H9 (cell line): ENCODE data around the gene RARB. TPM values are rescaled to one million over a fixed set of nuclear protein-coding genes. Genes with fewer than 3 reads are reported as not detected.

Source experiments
- DNase-seq: peaks from one replicate; pipeline ENCODE4 v3.0.0-alpha.2; 2017
- H2AFZ ChIP-seq: one replicate; pipeline ENCODE4 v1.6.1; 2013; ENCODE audit warnings: mild to moderate bottlenecking, low read length, control low read depth, moderate library complexity
- H2AK5ac ChIP-seq: 2 replicates; pipeline ENCODE4 v1.6.1; 2013; ENCODE audit warnings: low read length, control low read depth, mixed read lengths; ENCODE audit not compliant: insufficient read length
- H2BK120ac ChIP-seq: one replicate; pipeline ENCODE4 v1.6.1; 2013; ENCODE audit warnings: low read depth, mild to moderate bottlenecking, low read length, control low read depth, inconsistent platforms; ENCODE audit not compliant: poor library complexity, severe bottlenecking
- H2BK12ac ChIP-seq: 2 replicates; pipeline ENCODE4 v1.6.1; 2013; ENCODE audit warnings: low read length, control low read depth, mixed read lengths, low read depth; ENCODE audit not compliant: insufficient read length
- H2BK15ac ChIP-seq: 2 replicates; pipeline ENCODE4 v1.6.1; 2013; ENCODE audit warnings: low read depth, low read length, control low read depth
- H2BK20ac ChIP-seq: one replicate; pipeline ENCODE4 v1.6.1; 2013; ENCODE audit warnings: low read depth, mild to moderate bottlenecking, low read length, control low read depth, inconsistent platforms; ENCODE audit not compliant: poor library complexity, severe bottlenecking
- H2BK5ac ChIP-seq: 2 replicates; pipeline ENCODE4 v1.6.1; 2013; ENCODE audit warnings: low read length, control low read depth, mixed read lengths; ENCODE audit not compliant: insufficient read length
- H3K14ac ChIP-seq: 2 replicates; pipeline ENCODE4 v1.6.1; 2013; ENCODE audit warnings: low read length, control low read depth; ENCODE audit not compliant: insufficient read depth
- H3K18ac ChIP-seq: 2 replicates; pipeline ENCODE4 v1.6.1; 2013; ENCODE audit warnings: low read depth, mild to moderate bottlenecking, mixed read lengths, low read length, control low read depth; ENCODE audit not compliant: insufficient read length
- H3K23ac ChIP-seq: 2 replicates; pipeline ENCODE4 v1.6.1; 2013; ENCODE audit warnings: low read length, control low read depth, mixed read lengths, low read depth; ENCODE audit not compliant: insufficient read length
- H3K23me2 ChIP-seq: 2 replicates; pipeline ENCODE4 v1.6.1; 2013; ENCODE audit warnings: low read depth, mild to moderate bottlenecking, mixed read lengths, low read length, control low read depth; ENCODE audit not compliant: insufficient read length, poor library complexity, severe bottlenecking
- H3K27ac ChIP-seq: 2 replicates; pipeline ENCODE4 v1.5.1; 2013; ENCODE audit warnings: low read length, control low read depth, mixed read lengths, low read depth; ENCODE audit not compliant: insufficient read length
- H3K27me3 ChIP-seq: 2 replicates; pipeline ENCODE4 v1.6.1; 2013; ENCODE audit warnings: low read length, control low read depth, inconsistent platforms; ENCODE audit not compliant: insufficient read depth
- H3K4ac ChIP-seq: 2 replicates; pipeline ENCODE4 v1.6.1; 2013; ENCODE audit warnings: low read depth, mild to moderate bottlenecking, control low read depth, inconsistent platforms, low read length, moderate library complexity
- H3K4me1 ChIP-seq: 2 replicates; pipeline ENCODE4 v1.6.1; 2013; ENCODE audit warnings: low read length, control low read depth, inconsistent platforms; ENCODE audit not compliant: insufficient read depth
- H3K4me2 ChIP-seq: 2 replicates; pipeline ENCODE4 v1.6.1; 2013; ENCODE audit warnings: low read length, control low read depth, mixed read lengths; ENCODE audit not compliant: insufficient read length, insufficient read depth
- H3K56ac ChIP-seq: 2 replicates; pipeline ENCODE4 v1.6.1; 2013; ENCODE audit warnings: low read depth, mild to moderate bottlenecking, mixed read lengths, low read length, control low read depth; ENCODE audit not compliant: insufficient read length
- H3K79me1 ChIP-seq: 2 replicates; pipeline ENCODE4 v1.6.1; 2013; ENCODE audit warnings: low read depth, mild to moderate bottlenecking, moderate library complexity, low read length, control low read depth, inconsistent platforms; ENCODE audit not compliant: insufficient read depth, poor library complexity, severe bottlenecking
- H3K79me2 ChIP-seq: 2 replicates; pipeline ENCODE4 v1.6.1; 2013; ENCODE audit warnings: low read length, control low read depth, inconsistent platforms; ENCODE audit not compliant: insufficient read depth
- H3K9ac ChIP-seq: 2 replicates; pipeline ENCODE4 v1.6.1; 2013; ENCODE audit warnings: low read length, control low read depth, mixed read lengths; ENCODE audit not compliant: insufficient read length; ENCODE audit errors: extremely low read depth
- H3K9me3 ChIP-seq: one replicate; pipeline ENCODE4 v1.6.1; 2013; ENCODE audit warnings: low read depth, low read length, inconsistent platforms; ENCODE audit not compliant: control insufficient read depth
- H3T11ph ChIP-seq: one replicate; pipeline ENCODE4 v1.6.1; 2013; ENCODE audit warnings: mild to moderate bottlenecking, low read length, control low read depth, inconsistent platforms
- H4K20me1 ChIP-seq: one replicate; pipeline ENCODE4 v1.6.1; 2013; ENCODE audit not compliant: control insufficient read depth, insufficient read length, insufficient read depth
- H4K5ac ChIP-seq: 2 replicates; pipeline ENCODE4 v1.6.1; 2013; ENCODE audit warnings: low read depth, mild to moderate bottlenecking, mixed read lengths, low read length, control low read depth; ENCODE audit not compliant: insufficient read length
- H4K8ac ChIP-seq: replicated peaks from 2 replicates; pipeline ENCODE4 v1.6.1; 2013; ENCODE audit warnings: low read length, control low read depth, mixed read lengths, low read depth; ENCODE audit not compliant: insufficient read length
- H4K91ac ChIP-seq: 2 replicates; pipeline ENCODE4 v1.6.1; 2013; ENCODE audit warnings: low read depth, mild to moderate bottlenecking, moderate library complexity, mixed read lengths, low read length, control low read depth; ENCODE audit not compliant: insufficient read length
- H3K27ac Mint-ChIP-seq, 3 experiments: 2 replicates in 2 of 3; 3 replicates in 1 of 3; pipeline ENCODE4 v1.8.0; 2020 to 2021; ENCODE audit warnings: mixed read lengths in 3 of 3, mild to moderate bottlenecking in 1 of 3, moderate library complexity in 1 of 3
- H3K27me3 Mint-ChIP-seq: 2 replicates; pipeline ENCODE4 v1.8.0; 2021; ENCODE audit warnings: low read depth, mild to moderate bottlenecking, moderate library complexity, mixed read lengths
- H3K36me3 Mint-ChIP-seq, 3 experiments: 2 replicates in 2 of 3; 3 replicates in 1 of 3; pipeline ENCODE4 v1.8.0; 2020 to 2021; ENCODE audit warnings: low read depth in 3 of 3, mixed read lengths in 3 of 3; ENCODE audit not compliant: insufficient read depth in 1 of 3
- H3K4me1 Mint-ChIP-seq, 2 experiments: 2 replicates each; pipeline ENCODE4 v1.8.0; 2020; ENCODE audit warnings: mixed read lengths in 2 of 2
- H3K4me3 Mint-ChIP-seq, 2 experiments: 2 replicates in 1 of 2; 3 replicates in 1 of 2; pipeline ENCODE4 v1.8.0; 2020 to 2021; ENCODE audit warnings: mild to moderate bottlenecking in 2 of 2, mixed read lengths in 2 of 2, moderate library complexity in 1 of 2
- H3K9me3 Mint-ChIP-seq, 2 experiments: 2 replicates in 1 of 2; 3 replicates in 1 of 2; pipeline ENCODE4 v1.8.0; 2020; ENCODE audit warnings: mild to moderate bottlenecking in 2 of 2, mixed read lengths in 2 of 2, moderate library complexity in 1 of 2
- WGBS: extraction: QIAGEN DNeasy Blood & Tissue Kit; methylation state at CpG from one replicate; pipeline ENCODE4 v1.1.7; 2013; ENCODE audit warnings: missing lambda C conversion rate, low lambda C conversion rate, mixed read lengths; ENCODE audit not compliant: insufficient read length; ENCODE audit errors: extremely low coverage; 5-methylcytosine and 5-hydroxymethylcytosine counted together
- total RNA-seq: library from RNA; stranded (reverse); gene quantifications from 2 replicates; pipeline ENCODE4 v1.2.1, GENCODE V29; 2021
- TF ChIP-seq, protein P1 (sequence below): fragments of 200-600 bp; sonication (generic); conservative IDR thresholded peaks from 3 replicates; pipeline ENCODE4 v1.8.0; 2021; ENCODE audit warnings: antibody characterized with exemption, mild to moderate bottlenecking

Gene RARB
- total RNA-seq, 1 experiment from 2014 or later = 0.22 TPM

DNA sequence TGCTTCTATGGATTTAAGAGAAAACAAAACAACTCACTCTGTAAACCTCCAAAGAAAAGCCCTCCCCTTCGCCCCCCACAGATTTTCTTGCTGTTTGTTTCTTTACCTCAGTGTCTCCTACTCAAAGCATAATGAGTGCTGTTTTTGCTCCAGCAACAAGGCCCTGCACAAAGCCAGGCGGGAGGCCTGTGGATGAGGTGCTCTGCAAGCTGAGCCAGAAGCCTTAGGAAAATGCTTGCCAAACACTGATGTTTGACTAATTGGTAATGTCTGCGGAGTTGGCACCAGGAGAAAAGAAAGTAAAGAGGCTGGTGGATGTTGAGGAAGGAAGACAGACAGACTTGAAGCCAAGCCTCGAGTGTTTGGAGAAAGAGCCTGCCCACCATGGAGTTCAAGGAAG is 99.7 kb downstream of the RARB start:
- no CpG with 5 or more reads among the region's 4 CpGs for WGBS
- H2BK15ac ChIP-seq = no peak overlapping the region
- H3K79me2 ChIP-seq = no peaks in the 10 kb centered on the region
- no peak for DNase-seq
- H3T11ph ChIP-seq = no peak overlapping the region
- Mint-ChIP-seq H3K4me1 (peaks cover 6 to 8% of the 10 kb centered on the region in 2 experiments), H3K27me3 (no peaks in the 10 kb centered on the region; the same call in 1 of the 2 replicates), H3K27ac (peak overlapping the region in 2 of 3 experiments; percentile 33 to 35; a peak in 5 of 7 replicates), H3K36me3 (peaks cover 0 to 9% (median 0%) of the 10 kb centered on the region in 3 experiments; a peak in 3 of 7 replicates), H3K9me3 (peaks cover 4 to 5% of the 10 kb centered on the region in 2 experiments; a peak in 4 of 5 replicates), H3K4me3 (no peak overlapping the region)
- H3K79me1 ChIP-seq = no peaks in the 10 kb centered on the region
- H4K5ac ChIP-seq = no peak overlapping the region
- no peak overlapping the region for H4K8ac ChIP-seq
- H3K27me3 ChIP-seq = no peaks in the 10 kb centered on the region
- no peak overlapping the region for H3K56ac ChIP-seq
- H3K4ac ChIP-seq = no peak overlapping the region
- H3K27ac ChIP-seq = no peak overlapping the region
- H3K23me2 ChIP-seq = no peaks in the 10 kb centered on the region
- no peaks in the 10 kb centered on the region for H3K9me3 ChIP-seq
- H3K4me2 ChIP-seq = no peak overlapping the region
- no peak overlapping the region for H3K9ac ChIP-seq
- no peak overlapping the region for H2BK5ac ChIP-seq
- H2BK20ac ChIP-seq = no peak overlapping the region
- no peak overlapping the region for H3K23ac ChIP-seq
- H3K18ac ChIP-seq = no peak overlapping the region
- no peak overlapping the region for H4K91ac ChIP-seq
- no peak overlapping the region for H2AK5ac ChIP-seq
- H3K14ac ChIP-seq = no peak overlapping the region
- H4K20me1 ChIP-seq = no peaks in the 10 kb centered on the region
- no peak overlapping the region for H2BK120ac ChIP-seq
- H3K4me1 ChIP-seq = no peaks in the 10 kb centered on the region
- no peak overlapping the region for H2BK12ac ChIP-seq
- TF ChIP-seq, protein P1, sequence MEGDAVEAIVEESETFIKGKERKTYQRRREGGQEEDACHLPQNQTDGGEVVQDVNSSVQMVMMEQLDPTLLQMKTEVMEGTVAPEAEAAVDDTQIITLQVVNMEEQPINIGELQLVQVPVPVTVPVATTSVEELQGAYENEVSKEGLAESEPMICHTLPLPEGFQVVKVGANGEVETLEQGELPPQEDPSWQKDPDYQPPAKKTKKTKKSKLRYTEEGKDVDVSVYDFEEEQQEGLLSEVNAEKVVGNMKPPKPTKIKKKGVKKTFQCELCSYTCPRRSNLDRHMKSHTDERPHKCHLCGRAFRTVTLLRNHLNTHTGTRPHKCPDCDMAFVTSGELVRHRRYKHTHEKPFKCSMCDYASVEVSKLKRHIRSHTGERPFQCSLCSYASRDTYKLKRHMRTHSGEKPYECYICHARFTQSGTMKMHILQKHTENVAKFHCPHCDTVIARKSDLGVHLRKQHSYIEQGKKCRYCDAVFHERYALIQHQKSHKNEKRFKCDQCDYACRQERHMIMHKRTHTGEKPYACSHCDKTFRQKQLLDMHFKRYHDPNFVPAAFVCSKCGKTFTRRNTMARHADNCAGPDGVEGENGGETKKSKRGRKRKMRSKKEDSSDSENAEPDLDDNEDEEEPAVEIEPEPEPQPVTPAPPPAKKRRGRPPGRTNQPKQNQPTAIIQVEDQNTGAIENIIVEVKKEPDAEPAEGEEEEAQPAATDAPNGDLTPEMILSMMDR = no peak
- H2AFZ ChIP-seq = no peak overlapping the region
